ENCODE measurements around the gene TFAP2C. TPM values are rescaled to one million over a fixed set of nuclear protein-coding genes. Genes with fewer than 3 reads are reported as not detected.
"Not testable (repeated sequence)": the region's sequence is repeated elsewhere in the genome, so short reads cannot be mapped to it uniquely, and the experiment has no call there.

The TFAP2C gene
- total RNA-seq, 3 donors from 2014 or later, result not detected

GRCh38 chr20:56605261-56605996, 23.7 kb upstream of the TFAP2C start:
- Mint-ChIP-seq H3K27me3 (ENCODE audit: low read depth) (peaks cover 3% of the 10 kb centered on the region), H3K36me3 (ENCODE audit: insufficient read depth) (no peaks in the 10 kb centered on the region), H3K9me3 (no peaks in the 10 kb centered on the region), H3K4me1 (ENCODE audit: low read depth) (no peaks in the 10 kb centered on the region), H3K4me3 (no peak overlapping the region)
- ATAC-seq (no peak), DNase-seq (no peak)

- no peaks in the 10 kb centered on the region for H3K9me3 Mint-ChIP-seq
- no peaks in the 10 kb centered on the region for H3K36me3 Mint-ChIP-seq (ENCODE audit: insufficient read depth)
- no peaks in the 10 kb centered on the region for H3K4me1 Mint-ChIP-seq (ENCODE audit: low read depth)
- ATAC-seq, result no peak
- H3K4me3 Mint-ChIP-seq, result no peak overlapping the region
- no peak for DNase-seq
- H3K27me3 Mint-ChIP-seq (ENCODE audit: low read depth), result peaks cover 3% of the 10 kb centered on the region
Measured at GRCh38 chr20:56606174-56606945, 22.7 kb upstream of the TFAP2C start.

GRCh38 chr20:56607061-56607704, 21.9 kb upstream of the TFAP2C start:
- Mint-ChIP-seq H3K4me3 (no peak overlapping the region), H3K9me3 (no peaks in the 10 kb centered on the region), H3K27me3 (ENCODE audit: low read depth) (peaks cover 3% of the 10 kb centered on the region), H3K4me1 (ENCODE audit: low read depth) (no peaks in the 10 kb centered on the region), H3K36me3 (ENCODE audit: insufficient read depth) (no peaks in the 10 kb centered on the region)
- DNase-seq, result no peak
- ATAC-seq, result no peak

- DNase-seq (no peak), ATAC-seq (no peak)
- H3K9me3 Mint-ChIP-seq, result no peaks in the 10 kb centered on the region
- no peaks in the 10 kb centered on the region for H3K4me1 Mint-ChIP-seq (ENCODE audit: low read depth)
- no peaks in the 10 kb centered on the region for H3K36me3 Mint-ChIP-seq (ENCODE audit: insufficient read depth)
- H3K27me3 Mint-ChIP-seq (ENCODE audit: low read depth), result no peaks in the 10 kb centered on the region
- no peak overlapping the region for H3K4me3 Mint-ChIP-seq
Measured at GRCh38 chr20:56608376-56608775, 20.7 kb upstream of the TFAP2C start.

- Mint-ChIP-seq H3K4me3 (no peak overlapping the region), H3K36me3 (ENCODE audit: insufficient read depth) (no peaks in the 10 kb centered on the region), H3K9me3 (no peaks in the 10 kb centered on the region), H3K27me3 (ENCODE audit: low read depth) (no peaks in the 10 kb centered on the region), H3K4me1 (ENCODE audit: low read depth) (no peaks in the 10 kb centered on the region)
- no peak for ATAC-seq
- no peak for DNase-seq
Measured at GRCh38 chr20:56609321-56609720, 19.8 kb upstream of the TFAP2C start.

- DNase-seq (no peak), ATAC-seq (no peak)
- Mint-ChIP-seq H3K36me3 (ENCODE audit: insufficient read depth) (no peaks in the 10 kb centered on the region), H3K27me3 (ENCODE audit: low read depth) (no peaks in the 10 kb centered on the region), H3K9me3 (no peaks in the 10 kb centered on the region), H3K4me3 (no peak overlapping the region), H3K4me1 (ENCODE audit: low read depth) (no peaks in the 10 kb centered on the region)
Measured at GRCh38 chr20:56610098-56610497, 19.0 kb upstream of the TFAP2C start.

GRCh38 chr20:56614196-56614595, 14.9 kb upstream of the TFAP2C start:
- Mint-ChIP-seq H3K4me3 (no peak overlapping the region), H3K27me3 (ENCODE audit: low read depth) (no peaks in the 10 kb centered on the region)

GRCh38 chr20:56616716-56617115, 12.4 kb upstream of the TFAP2C start:
- DNase-seq, result no peak
- Mint-ChIP-seq H3K4me1 (ENCODE audit: low read depth) (no peaks in the 10 kb centered on the region), H3K9me3 (no peaks in the 10 kb centered on the region), H3K4me3 (no peak overlapping the region), H3K36me3 (ENCODE audit: insufficient read depth) (no peaks in the 10 kb centered on the region), H3K27me3 (ENCODE audit: low read depth) (peaks cover 2% of the 10 kb centered on the region)
- no peak for ATAC-seq

More at GRCh38 chr20:56614196-56614595, 14.9 kb upstream of the TFAP2C start:
- Mint-ChIP-seq H3K4me1 (ENCODE audit: low read depth) (no peaks in the 10 kb centered on the region), H3K36me3 (ENCODE audit: insufficient read depth) (no peaks in the 10 kb centered on the region), H3K9me3 (no peaks in the 10 kb centered on the region)
- no peak for ATAC-seq
- no peak for DNase-seq

- Mint-ChIP-seq H3K36me3 (ENCODE audit: insufficient read depth) (no peaks in the 10 kb centered on the region), H3K4me3 (no peak overlapping the region), H3K27me3 (ENCODE audit: low read depth) (peaks cover 7% of the 10 kb centered on the region), H3K4me1 (ENCODE audit: low read depth) (no peaks in the 10 kb centered on the region), H3K9me3 (no peaks in the 10 kb centered on the region)
- DNase-seq (no peak), ATAC-seq (no peak)
Measured at GRCh38 chr20:56617489-56617888, 11.6 kb upstream of the TFAP2C start.

GRCh38 chr20:56621730-56622129, 7.4 kb upstream of the TFAP2C start:
- ATAC-seq, result no peak
- H3K36me3 Mint-ChIP-seq (ENCODE audit: insufficient read depth), result no peaks in the 10 kb centered on the region
- H3K27me3 Mint-ChIP-seq (ENCODE audit: low read depth), result peaks cover 33% of the 10 kb centered on the region
- H3K4me1 Mint-ChIP-seq (ENCODE audit: low read depth), result no peaks in the 10 kb centered on the region
- no peak overlapping the region for H3K4me3 Mint-ChIP-seq
- no peak for DNase-seq
- H3K9me3 Mint-ChIP-seq, result no peaks in the 10 kb centered on the region

- H3K36me3 Mint-ChIP-seq (ENCODE audit: insufficient read depth); H3K9me3 Mint-ChIP-seq; DNase-seq; ATAC-seq; H3K4me3 Mint-ChIP-seq; H3K4me1 Mint-ChIP-seq (ENCODE audit: low read depth): not testable (repeated sequence)
- H3K27me3 Mint-ChIP-seq (ENCODE audit: low read depth), result peaks cover 47% of the 10 kb centered on the region
Measured at GRCh38 chr20:56623930-56624329, 5.2 kb upstream of the TFAP2C start.

- peaks cover 9% of the 10 kb centered on the region for H3K4me1 Mint-ChIP-seq (ENCODE audit: low read depth)
- no peaks in the 10 kb centered on the region for H3K36me3 Mint-ChIP-seq (ENCODE audit: insufficient read depth)
- ATAC-seq, result no peak
- DNase-seq, result no peak
- H3K4me3 Mint-ChIP-seq, result no peak overlapping the region
- no peaks in the 10 kb centered on the region for H3K9me3 Mint-ChIP-seq
- H3K27me3 Mint-ChIP-seq (ENCODE audit: low read depth), result peaks cover 57% of the 10 kb centered on the region
Measured at GRCh38 chr20:56624786-56625681, 4.1 kb upstream of the TFAP2C start.

GRCh38 chr20:56625837-56626236, 3.3 kb upstream of the TFAP2C start:
- H3K9me3 Mint-ChIP-seq, result no peaks in the 10 kb centered on the region
- H3K4me1 Mint-ChIP-seq (ENCODE audit: low read depth), result peaks cover 9% of the 10 kb centered on the region

More at GRCh38 chr20:56625837-56626236, 3.3 kb upstream of the TFAP2C start:
- H3K27me3 Mint-ChIP-seq (ENCODE audit: low read depth), result peaks cover 57% of the 10 kb centered on the region
- ATAC-seq, result no peak
- no peaks in the 10 kb centered on the region for H3K36me3 Mint-ChIP-seq (ENCODE audit: insufficient read depth)
- DNase-seq, result no peak
- no peak overlapping the region for H3K4me3 Mint-ChIP-seq

Measured in activated T-cell treated with anti-CD3 and anti-CD28 coated beads, Interleukin-2, amount 50 U/mL, for 4 hours (primary cell).